Prostate gland (tissue), 2 donors: Measurements from ENCODE around the gene LATS2. TPM values are rescaled to one million over a fixed set of nuclear protein-coding genes. Genes with fewer than 3 reads are reported as not detected.

Source experiments
- DNase-seq: peaks from one replicate; pipeline ENCODE4 v3.0.0-alpha.2; 2019; ENCODE audit warnings: low spot score
- H3K27ac ChIP-seq, 2 donors: fragments of 200-600 bp; sonication (generic); 2 replicates each; pipeline ENCODE4 v1.5.1; 2017 to 2019
- H3K27me3 ChIP-seq: fragments of 200-600 bp; sonication (generic); replicated peaks from 2 replicates; pipeline ENCODE4 v1.5.1; 2019; ENCODE audit not compliant: insufficient read depth
- H3K36me3 ChIP-seq, 2 donors: fragments of 200-600 bp; sonication (generic); 1 replicate in 1 of 2; 2 replicates in 1 of 2; pipeline versions ENCODE4 v1.5.1 to v1.8.1; 2017 to 2019
- H3K4me1 ChIP-seq: fragments of 200-600 bp; sonication (generic); replicated peaks from 2 replicates; pipeline ENCODE4 v1.5.1; 2019
- H3K4me3 ChIP-seq, 2 donors: fragments of 200-600 bp; sonication (generic); 2 replicates each; pipeline ENCODE4 v1.5.1; 2017 to 2019
- H3K9me3 ChIP-seq: fragments of 200-600 bp; sonication (generic); 2 replicates; pipeline ENCODE4 v1.5.1; 2017
- POLR2A ChIP-seq: fragments of 450-650 bp; IDR thresholded peaks from one replicate; pipeline ENCODE4 v1.6.1; 2016; ENCODE audit warnings: antibody characterized with exemption, mild to moderate bottlenecking
- POLR2AphosphoS5 ChIP-seq: sonication (generic); formaldehyde crosslinking; IDR thresholded peaks from one replicate; pipeline ENCODE4 v1.6.1; 2017; ENCODE audit warnings: antibody characterized with exemption
- WGBS: methylation state at CpG from one replicate; pipeline ENCODE4 v1.1.5; 2018; 5-methylcytosine and 5-hydroxymethylcytosine counted together
- intact Hi-C: fragments of 100-400 bp; cut with DNase I; formaldehyde crosslinking; loops from one replicate; pipeline ENCODE4 v1.14.2; 2022
- total RNA-seq, 2 donors: library from RNA; depleted of rRNA; stranded (reverse); fragments of >200 nt; gene quantifications; one replicate each; pipeline ENCODE4 v1.1.0, GENCODE V29; 2016
- TF ChIP-seq, protein P1 (sequence below), 4 experiments: fragments of 200-600 bp in 2 of 4; fragments of 450-650 bp in 2 of 4; sonication (generic) in 2 of 4; IDR thresholded peaks; 1 replicate in 3 of 4; 2 replicates in 1 of 4; pipeline ENCODE4 v1.5.1; 2016 to 2019; ENCODE audit warnings: antibody characterized with exemption in 4 of 4, mild to moderate bottlenecking in 2 of 4, moderate library complexity in 2 of 4

LATS2 gene
- total RNA-seq, 2 donors from 2014 or later = 22.0 to 27.4 TPM

DNA sequence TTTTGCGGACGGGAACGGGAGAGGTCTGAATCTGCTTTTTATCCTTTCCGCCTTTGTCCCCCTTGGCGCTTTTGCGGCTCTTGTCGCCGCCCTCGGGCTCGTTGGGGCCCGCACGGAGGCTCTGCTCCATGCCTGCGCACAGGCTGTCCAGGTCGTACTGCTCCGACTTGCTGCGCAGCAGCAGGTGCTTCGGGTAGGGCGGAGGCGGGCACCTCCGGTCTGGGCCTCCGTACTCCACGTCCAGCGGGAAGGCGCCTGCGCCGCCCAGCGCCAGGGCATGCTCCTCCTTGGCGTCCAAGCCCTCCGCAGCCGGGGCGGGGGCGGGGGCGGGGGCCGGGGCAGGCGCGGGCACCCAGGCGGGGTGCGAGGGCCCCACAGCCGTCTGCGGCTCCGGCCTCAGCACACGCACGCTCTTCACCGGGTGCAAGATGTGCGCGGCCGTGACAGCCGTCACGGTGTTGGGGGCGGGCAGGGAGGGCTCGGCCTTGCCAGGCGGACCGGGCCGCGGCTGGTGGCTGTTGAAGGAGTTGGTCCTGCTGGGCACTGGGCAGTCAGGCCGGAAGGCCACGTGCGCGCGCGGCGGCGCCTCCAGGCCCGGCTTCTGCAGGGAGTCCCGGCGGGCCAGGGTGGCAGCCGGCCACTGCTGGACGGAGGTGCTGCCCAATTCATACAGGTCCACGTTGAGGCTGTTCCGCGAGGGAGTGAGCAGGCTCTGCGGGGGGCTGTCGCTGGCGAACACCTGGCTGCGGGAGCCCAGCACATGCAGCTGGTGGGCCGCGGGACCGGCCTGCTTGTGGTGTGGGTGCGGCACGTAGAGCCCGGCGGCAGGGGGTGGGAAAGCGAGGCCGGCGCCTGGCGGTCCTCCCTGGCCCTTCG lies 73.1 kb downstream of the LATS2 start:
- Histone ChIP-seq H3K36me3 (peaks cover 9 to 23% of the 10 kb centered on the region in 2 donors), H3K27me3 (no peaks in the 10 kb centered on the region), H3K4me3 (no peak overlapping the region), H3K27ac (no peak overlapping the region), H3K9me3 (no peaks in the 10 kb centered on the region), H3K4me1 (no peaks in the 10 kb centered on the region)
- intact Hi-C loops = no loop called here
- no peak for DNase-seq
- TF ChIP-seq, protein P1, sequence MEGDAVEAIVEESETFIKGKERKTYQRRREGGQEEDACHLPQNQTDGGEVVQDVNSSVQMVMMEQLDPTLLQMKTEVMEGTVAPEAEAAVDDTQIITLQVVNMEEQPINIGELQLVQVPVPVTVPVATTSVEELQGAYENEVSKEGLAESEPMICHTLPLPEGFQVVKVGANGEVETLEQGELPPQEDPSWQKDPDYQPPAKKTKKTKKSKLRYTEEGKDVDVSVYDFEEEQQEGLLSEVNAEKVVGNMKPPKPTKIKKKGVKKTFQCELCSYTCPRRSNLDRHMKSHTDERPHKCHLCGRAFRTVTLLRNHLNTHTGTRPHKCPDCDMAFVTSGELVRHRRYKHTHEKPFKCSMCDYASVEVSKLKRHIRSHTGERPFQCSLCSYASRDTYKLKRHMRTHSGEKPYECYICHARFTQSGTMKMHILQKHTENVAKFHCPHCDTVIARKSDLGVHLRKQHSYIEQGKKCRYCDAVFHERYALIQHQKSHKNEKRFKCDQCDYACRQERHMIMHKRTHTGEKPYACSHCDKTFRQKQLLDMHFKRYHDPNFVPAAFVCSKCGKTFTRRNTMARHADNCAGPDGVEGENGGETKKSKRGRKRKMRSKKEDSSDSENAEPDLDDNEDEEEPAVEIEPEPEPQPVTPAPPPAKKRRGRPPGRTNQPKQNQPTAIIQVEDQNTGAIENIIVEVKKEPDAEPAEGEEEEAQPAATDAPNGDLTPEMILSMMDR (IDR thresholded peaks at IDR 0.05) = no peak
- TF ChIP-seq POLR2AphosphoS5 (no peak), POLR2A (no peak)
- WGBS = 98% methylated on average over 84 of the region's 87 CpGs

DNA sequence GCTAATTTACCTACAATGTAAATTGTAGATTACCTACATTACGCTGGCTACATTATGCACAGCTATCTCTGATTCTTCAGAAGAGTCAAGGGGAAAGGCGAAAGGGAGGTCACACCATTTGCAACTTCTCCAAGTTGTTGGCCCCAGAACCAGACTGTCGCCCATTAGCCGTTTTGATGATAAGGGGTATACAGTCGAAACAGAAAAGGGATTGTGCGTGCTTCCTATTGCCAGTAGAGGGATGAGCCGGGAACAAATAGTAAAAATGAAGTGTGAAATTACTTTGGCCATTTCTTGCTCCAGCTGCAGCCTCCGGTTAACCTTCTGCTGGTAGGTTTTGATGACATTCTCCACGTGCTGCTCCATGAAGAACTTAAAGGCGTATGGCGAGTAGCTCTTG lies 73.8 kb downstream of the LATS2 start:
- intact Hi-C loops = no loop called here
- 86% methylated on average over 11 of the region's 11 CpGs for WGBS
- no peaks in the 10 kb centered on the region for H3K4me1 ChIP-seq
- no peaks in the 10 kb centered on the region for H3K27me3 ChIP-seq
- peaks cover 9 to 23% of the 10 kb centered on the region in 2 donors for H3K36me3 ChIP-seq
- H3K27ac ChIP-seq = no peak overlapping the region
- TF ChIP-seq POLR2A (no peak), POLR2AphosphoS5 (no peak)
- TF ChIP-seq, protein P1 (IDR thresholded peaks at IDR 0.05) = no peak
- no peak for DNase-seq
- H3K4me3 ChIP-seq = no peak overlapping the region
- no peaks in the 10 kb centered on the region for H3K9me3 ChIP-seq

DNA sequence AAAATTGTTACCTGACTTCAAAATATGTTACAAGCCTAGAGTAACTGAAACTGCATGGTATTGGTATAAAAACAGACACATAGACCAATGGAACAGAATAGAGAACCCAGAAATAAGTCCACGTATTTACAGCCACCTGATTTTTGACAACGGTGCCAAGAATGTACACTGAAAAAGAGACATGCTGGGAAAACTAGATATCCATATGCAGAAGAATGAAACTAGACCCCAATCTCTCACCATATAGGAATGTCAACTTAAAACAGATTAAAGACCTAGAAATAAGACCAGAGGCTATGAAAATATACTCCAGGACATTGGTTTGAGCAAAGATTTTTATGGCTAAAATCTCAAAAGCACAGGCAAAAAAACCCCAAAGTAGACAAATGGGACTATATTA lies 76.5 kb downstream of the LATS2 start:
- H3K4me1 ChIP-seq = no peaks in the 10 kb centered on the region
- no peaks in the 10 kb centered on the region for H3K9me3 ChIP-seq
- intact Hi-C loops = no loop called here
- no peak overlapping the region for H3K27ac ChIP-seq
- WGBS = 90% methylated on average over 2 of the region's 2 CpGs
- H3K36me3 ChIP-seq = peaks cover 12 to 15% of the 10 kb centered on the region in 2 donors
- DNase-seq = no peak
- H3K27me3 ChIP-seq = no peaks in the 10 kb centered on the region
- TF ChIP-seq POLR2A = no peak
- TF ChIP-seq, protein P1 (IDR thresholded peaks at IDR 0.05) = no peak
- TF ChIP-seq POLR2AphosphoS5 = no peak
- H3K4me3 ChIP-seq = no peak overlapping the region

DNA sequence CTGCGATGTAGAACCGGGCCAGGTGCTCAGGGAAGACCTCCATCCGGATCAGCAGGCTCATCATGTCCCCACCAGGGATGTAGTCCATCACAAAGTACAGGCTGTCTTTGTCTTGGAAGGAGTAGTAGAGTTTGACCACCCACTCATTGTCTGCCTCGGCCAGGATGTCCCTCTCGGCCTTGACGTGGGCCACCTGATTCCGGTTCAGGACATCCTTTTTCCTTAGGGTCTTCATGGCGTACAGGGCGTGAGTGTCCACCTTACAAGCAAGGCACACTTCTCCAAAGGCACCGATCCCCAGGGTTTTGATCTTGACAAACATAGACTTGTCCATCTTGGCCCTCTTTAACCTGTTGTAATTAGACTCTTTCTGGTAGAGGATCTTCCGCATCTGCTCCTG lies 78.0 kb downstream of the LATS2 start:
- WGBS = 89% methylated on average over 11 of the region's 11 CpGs
- intact Hi-C loops = no loop called here
- TF ChIP-seq POLR2AphosphoS5 (no peak), POLR2A (no peak)
- TF ChIP-seq, protein P1 (IDR thresholded peaks at IDR 0.05) = no peak
- no peaks in the 10 kb centered on the region for H3K27me3 ChIP-seq
- H3K9me3 ChIP-seq = no peaks in the 10 kb centered on the region
- no peak overlapping the region for H3K27ac ChIP-seq
- peaks cover 9% of the 10 kb centered on the region in 2 donors for H3K36me3 ChIP-seq
- no peaks in the 10 kb centered on the region for H3K4me1 ChIP-seq
- H3K4me3 ChIP-seq = no peak overlapping the region
- DNase-seq = no peak
